SK-N-SH (cell line): ENCODE results near the gene PCDHB8. TPM values are rescaled to one million over a fixed set of nuclear protein-coding genes. Genes with fewer than 3 reads are reported as not detected.
"Not testable (repeated sequence)": the region's sequence is repeated elsewhere in the genome, so short reads cannot be mapped to it uniquely, and the experiment has no call there.

Experiments used
- CTCF ChIA-PET: fragments of 300-600, 350-600 bp; formaldehyde crosslinking; extraction: SDS; loops from one replicate; lab custom pipeline; 2021; lab: Yijun Ruan, JAX
- POLR2A ChIA-PET: fragments of 350-600 bp; sonication (Branson Sonifier 250); formaldehyde crosslinking; extraction: SDS; loops from one replicate; lab custom pipeline; 2020; ENCODE audit warnings: antibody characterized with exemption, inconsistent platforms; lab: Yijun Ruan, JAX
- DNase-seq: peaks from one replicate; pipeline ENCODE4 v3.0.0; 2012
- H2AFZ ChIP-seq: fragments of 200-600 bp; sonication (generic); 2 replicates; pipeline ENCODE4 v1.8.1; 2016; ENCODE audit warnings: antibody characterized with exemption, mild to moderate bottlenecking, low read depth
- H3F3A ChIP-seq: fragments of 200-600 bp; sonication (generic); replicated peaks from 2 replicates; pipeline ENCODE3; 2016; ENCODE audit warnings: antibody characterized with exemption, mild to moderate bottlenecking; ENCODE audit not compliant: insufficient read depth
- H3K27ac ChIP-seq, 2 experiments: fragments of 200-500 bp in 1 of 2; fragments of 200-600 bp in 1 of 2; sonication (Bioruptor generic) in 1 of 2; sonication (generic), shearing (Covaris generic) in 1 of 2; 2 replicates each; pipeline versions ENCODE4 v1.5.1 to v1.6.1; 2014 to 2016; ENCODE audit warnings: low read depth in 2 of 2, inconsistent platforms in 1 of 2, low read length in 1 of 2, mild to moderate bottlenecking in 1 of 2, mixed read lengths in 1 of 2
- H3K27me3 ChIP-seq: fragments of 200-600 bp; sonication (generic), shearing (Covaris generic); 2 replicates; pipeline ENCODE4 v1.6.1; 2016; ENCODE audit warnings: mixed run types; ENCODE audit not compliant: insufficient read depth
- H3K36me3 ChIP-seq, 2 experiments: fragments of 200-500 bp in 1 of 2; fragments of 200-600 bp in 1 of 2; sonication (Bioruptor generic) in 1 of 2; sonication (generic) in 1 of 2; replicated peaks in 1 of 2; 2 replicates each; pipeline versions ENCODE3 to v1.5.1; 2014 to 2016; ENCODE audit warnings: low read length in 1 of 2, mild to moderate bottlenecking in 1 of 2; ENCODE audit not compliant: insufficient read depth in 2 of 2, control insufficient read depth in 1 of 2
- H3K4me1 ChIP-seq, 2 experiments: fragments of 200-500 bp in 1 of 2; fragments of 200-600 bp in 1 of 2; sonication (Bioruptor generic) in 1 of 2; sonication (generic), shearing (Covaris generic) in 1 of 2; 2 replicates each; pipeline versions ENCODE4 v1.5.1 to v1.6.1; 2014 to 2016; ENCODE audit warnings: low read depth in 1 of 2, low read length in 1 of 2, mixed run types in 1 of 2; ENCODE audit not compliant: insufficient read depth in 2 of 2, control insufficient read depth in 1 of 2
- H3K4me2 ChIP-seq: fragments of 200-600 bp; sonication (generic), shearing (Covaris generic); 2 replicates; pipeline ENCODE4 v1.6.1; 2017; ENCODE audit warnings: mixed run types
- H3K4me3 ChIP-seq, 2 experiments: fragments of 200-500 bp in 1 of 2; fragments of 200-600 bp in 1 of 2; sonication (Bioruptor generic) in 1 of 2; sonication (generic), shearing (Covaris generic) in 1 of 2; 2 replicates each; pipeline versions ENCODE4 v1.5.1 to v1.8.1; 2014 to 2016; ENCODE audit warnings: low read depth in 2 of 2, inconsistent platforms in 1 of 2, low read length in 1 of 2, mild to moderate bottlenecking in 1 of 2, mixed read lengths in 1 of 2, moderate library complexity in 1 of 2
- H3K79me2 ChIP-seq: fragments of 200-600 bp; sonication (generic); 2 replicates; pipeline ENCODE4 v1.8.1; 2017; ENCODE audit warnings: mild to moderate bottlenecking; ENCODE audit not compliant: insufficient read depth
- H3K9ac ChIP-seq: fragments of 200-600 bp; sonication (generic); 2 replicates; pipeline ENCODE4 v1.6.1; 2017; ENCODE audit warnings: mixed run types
- H3K9me2 ChIP-seq: fragments of 200-600 bp; sonication (generic); 2 replicates; pipeline ENCODE4 v1.6.1; 2017; ENCODE audit warnings: mixed run types
- H3K9me3 ChIP-seq: fragments of 200-600 bp; sonication (generic); 2 replicates; pipeline ENCODE4 v1.6.1; 2017; ENCODE audit warnings: mixed run types, mild to moderate bottlenecking, moderate library complexity
- H4K20me1 ChIP-seq: fragments of 200-600 bp; sonication (generic); 2 replicates; pipeline ENCODE4 v1.6.1; 2017; ENCODE audit warnings: mild to moderate bottlenecking, mixed run types; ENCODE audit not compliant: insufficient read depth
- MXI1 ChIP-seq: IDR thresholded peaks from 2 replicates; pipeline ENCODE4 v1.6.1; 2012; ENCODE audit warnings: mild to moderate bottlenecking, low read depth, low read length, improper control_type of control experiment
- RXRA ChIP-seq: IDR thresholded peaks from 2 replicates; pipeline ENCODE4 v1.4.0; 2012; ENCODE audit warnings: low read depth, mild to moderate bottlenecking, borderline replicate concordance
- TAF1 ChIP-seq: IDR thresholded peaks from 2 replicates; pipeline ENCODE4 v1.6.1; 2012; ENCODE audit warnings: low read depth, mild to moderate bottlenecking, low read length, moderate library complexity, borderline replicate concordance
- WGBS: methylation state at CpG from one replicate; pipeline ENCODE4 v1.1.6; 2017; ENCODE audit warnings: low lambda C conversion rate; 5-methylcytosine and 5-hydroxymethylcytosine counted together
- polyA plus RNA-seq, 3 experiments: library from polyadenylated mRNA; depleted of rRNA; stranded (reverse); fragments of >200 nt; gene quantifications; 2 replicates each; pipeline ENCODE4 v1.2.3, GENCODE V29; 2012
- TF ChIP-seq, protein P1 (sequence below): fragments of 200-600 bp; sonication (generic); IDR thresholded peaks from 2 replicates; pipeline ENCODE4 v1.6.1; 2017; ENCODE audit warnings: antibody characterized with exemption, mild to moderate bottlenecking, moderate library complexity

Gene PCDHB8
- polyA plus RNA-seq (2012; rRNA removed), result 3.0 and 3.4 TPM in 2 replicates
- polyA plus RNA-seq (2012; cell fraction: cytosol; rRNA removed), result 2.3 and 3.5 TPM in 2 replicates
- 3.8 and 6.3 TPM in 2 replicates for polyA plus RNA-seq (2012; cell fraction: nucleus; rRNA removed)

DNA sequence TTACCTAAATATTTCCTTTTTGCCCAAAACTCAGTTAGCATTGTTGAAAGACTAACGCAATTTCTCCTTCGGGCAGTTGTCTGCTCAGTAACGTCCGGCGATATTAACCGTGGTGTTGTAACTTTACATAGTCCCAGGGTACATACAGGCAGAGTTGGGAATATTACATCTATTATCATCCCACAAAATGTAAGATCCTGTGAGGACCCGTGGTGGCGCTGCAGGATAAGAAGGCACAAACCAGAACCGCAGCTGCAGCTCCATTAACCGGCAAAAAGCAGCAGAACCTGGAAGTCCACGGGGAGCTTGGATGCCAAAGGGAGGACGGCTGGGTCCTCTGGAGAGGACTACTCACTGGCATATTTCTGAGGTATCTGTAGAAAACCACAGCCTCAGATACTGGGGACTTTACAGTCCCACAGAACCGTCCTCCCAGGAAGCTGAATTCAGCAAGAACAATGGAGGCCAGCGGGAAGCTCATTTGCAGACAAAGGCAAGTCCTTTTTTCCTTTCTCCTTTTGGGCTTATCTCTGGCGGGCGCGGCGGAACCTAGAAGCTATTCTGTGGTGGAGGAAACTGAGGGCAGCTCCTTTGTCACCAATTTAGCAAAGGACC lies at the start of gene PCDHB8:
Gene PCDHB8, plus strand, starts transcription at position 214 of the 615 bp plus-strand sequence. Its CDS starts 245 bp downstream, at position 459.
- H3K9me2 ChIP-seq, H3K79me2 ChIP-seq, H3K4me1 ChIP-seq, H2AFZ ChIP-seq, H3K9ac ChIP-seq, POLR2A ChIA-PET, H4K20me1 ChIP-seq, H3K36me3 ChIP-seq, H3F3A ChIP-seq, H3K27ac ChIP-seq, H3K27me3 ChIP-seq, H3K9me3 ChIP-seq: not testable (repeated sequence)
- H3K4me3 ChIP-seq, result peak within 1 kb of the TSS; percentile 24 to 40; a peak in 3 of 4 replicates
- DNase-seq, result peak; percentile 69
- 28% methylated on average over 14 of the region's 18 CpGs for WGBS
- TF ChIP-seq, protein P1, sequence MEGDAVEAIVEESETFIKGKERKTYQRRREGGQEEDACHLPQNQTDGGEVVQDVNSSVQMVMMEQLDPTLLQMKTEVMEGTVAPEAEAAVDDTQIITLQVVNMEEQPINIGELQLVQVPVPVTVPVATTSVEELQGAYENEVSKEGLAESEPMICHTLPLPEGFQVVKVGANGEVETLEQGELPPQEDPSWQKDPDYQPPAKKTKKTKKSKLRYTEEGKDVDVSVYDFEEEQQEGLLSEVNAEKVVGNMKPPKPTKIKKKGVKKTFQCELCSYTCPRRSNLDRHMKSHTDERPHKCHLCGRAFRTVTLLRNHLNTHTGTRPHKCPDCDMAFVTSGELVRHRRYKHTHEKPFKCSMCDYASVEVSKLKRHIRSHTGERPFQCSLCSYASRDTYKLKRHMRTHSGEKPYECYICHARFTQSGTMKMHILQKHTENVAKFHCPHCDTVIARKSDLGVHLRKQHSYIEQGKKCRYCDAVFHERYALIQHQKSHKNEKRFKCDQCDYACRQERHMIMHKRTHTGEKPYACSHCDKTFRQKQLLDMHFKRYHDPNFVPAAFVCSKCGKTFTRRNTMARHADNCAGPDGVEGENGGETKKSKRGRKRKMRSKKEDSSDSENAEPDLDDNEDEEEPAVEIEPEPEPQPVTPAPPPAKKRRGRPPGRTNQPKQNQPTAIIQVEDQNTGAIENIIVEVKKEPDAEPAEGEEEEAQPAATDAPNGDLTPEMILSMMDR, result peak; percentile 51
- H3K4me2 ChIP-seq, result peak within 1 kb of the TSS; percentile 42; the same call in 1 of the 2 replicates
- CTCF ChIA-PET, result interaction anchor here (0.7 to 1.8 kb wide), 16 partner anchors 9 to 410 kb away, joined by 3 to 11 read pairs (median 4); partner anchors contain the start of genes PCDHAC1, PCDHB14, PCDHB5 and PCDHB6

DNA sequence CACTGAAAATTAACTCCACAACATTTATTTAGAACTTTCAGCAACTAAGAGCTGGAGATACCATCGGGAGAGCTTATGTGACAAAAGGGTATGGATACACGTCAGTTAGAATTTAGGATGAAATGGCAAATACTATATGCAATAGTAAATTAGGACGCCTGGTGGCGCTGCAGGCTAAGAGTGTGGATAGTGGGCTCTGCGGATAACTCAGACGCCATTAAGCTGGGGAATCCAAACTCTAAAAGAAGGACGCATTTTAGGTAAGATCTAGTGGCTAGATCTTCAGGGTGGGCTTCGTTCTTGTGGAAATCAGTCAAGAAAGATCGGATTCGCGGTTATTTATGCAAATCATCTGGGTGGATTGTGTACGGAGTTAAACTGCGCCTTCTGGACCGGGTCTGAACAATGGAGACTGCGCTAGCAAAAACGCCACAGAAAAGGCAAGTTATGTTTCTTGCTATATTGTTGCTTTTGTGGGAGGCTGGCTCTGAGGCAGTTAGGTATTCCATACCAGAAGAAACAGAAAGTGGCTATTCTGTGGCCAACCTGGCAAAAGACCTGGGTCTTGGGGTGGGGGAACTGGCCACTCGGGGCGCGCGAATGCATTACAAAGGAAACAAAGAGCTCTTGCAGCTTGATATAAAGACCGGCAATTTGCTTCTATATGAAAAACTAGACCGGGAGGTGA lies 42.4 kb upstream of the PCDHB8 start, which contains the start of gene PCDHB5:
Gene PCDHB5, plus strand, starts transcription at position 177 of the 688 bp plus-strand sequence. Its CDS starts 229 bp downstream, at position 406.
- Histone ChIP-seq H2AFZ (no peak within 1 kb of the TSS), H3K27me3 (no peaks in the 10 kb centered on the region), H3K79me2 (no peaks in the 10 kb centered on the region)
- TF ChIP-seq TAF1 (no peak), RXRA (no peak), MXI1 (no peak)
- TF ChIP-seq, protein P1, result peak; percentile 36
- TF ChIP-seq, all 33 proteins: peak for 1
- 50% methylated on average over 22 of the region's 22 CpGs for WGBS
- DNase-seq, result no peak
- CTCF ChIA-PET, result interaction anchor here (1.1 to 1.6 kb wide), 2 partner anchors 15 to 42 kb away, joined by 4 to 5 read pairs; partner anchors contain the start of gene PCDHB6
- no peaks in the 10 kb centered on the region for H4K20me1 ChIP-seq
- H3K4me1 ChIP-seq, result no peaks in the 10 kb centered on the region
- H3K36me3 ChIP-seq, result no peaks in the 10 kb centered on the region
- H3K4me3 ChIP-seq, result no peak within 1 kb of the TSS; a peak in 2 of 4 replicates
- POLR2A ChIA-PET, result no interaction called here
- no peaks in the 10 kb centered on the region for H3F3A ChIP-seq
- H3K9ac ChIP-seq, result no peak within 1 kb of the TSS
- 0 out of 2 replicates have a peak, but pooled peaks cover 3% of the 10 kb centered on the region for H3K9me3 ChIP-seq
- no peak within 1 kb of the TSS for H3K27ac ChIP-seq
- H3K9me2 ChIP-seq, result no peaks in the 10 kb centered on the region
- H3K4me2 ChIP-seq, result no peak within 1 kb of the TSS
